Middle frontal gyrus (tissue), 1 donor: Measurements from ENCODE around the gene TMEM232.
"Not testable (repeated sequence)": the region's sequence is repeated elsewhere in the genome, so short reads cannot be mapped to it uniquely, and the experiment has no call there.

Experiments used
- DNase-seq: peaks from one replicate; pipeline ENCODE4 v3.0.0-alpha.2; 2015; ENCODE audit warnings: low spot score; ENCODE audit errors: extremely low spot score

The TMEM232 gene

GRCh38 chr5:110625376-110625999 lies 101.0 kb downstream of the TMEM232 start:
- DNase-seq, result peak; percentile 52

DNA sequence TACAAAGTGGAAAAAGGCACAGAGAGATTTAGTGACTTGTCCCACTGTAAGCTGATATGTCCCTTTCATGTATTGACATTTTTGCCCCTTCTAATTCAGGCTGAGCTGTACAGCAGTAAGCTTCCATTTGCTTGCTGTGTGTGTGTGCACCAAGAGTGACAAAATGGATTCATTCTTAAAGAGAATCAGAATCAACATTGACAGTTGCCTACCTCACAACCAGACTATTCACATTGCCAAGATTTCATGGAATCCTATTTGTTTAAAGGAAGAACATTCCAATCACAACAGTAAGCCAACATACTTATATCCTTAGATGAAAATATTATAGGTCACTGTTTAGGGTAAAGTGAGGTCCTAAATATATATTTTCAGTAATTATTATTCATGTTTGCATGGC lies 102.6 kb downstream of the TMEM232 start:
- no peak for DNase-seq

- no peak for DNase-seq
Observed at GRCh38 chr5:110618941-110619340, 107.5 kb downstream of the TMEM232 start.

- DNase-seq, result no peak
Observed at GRCh38 chr5:110616009-110616408, 110.5 kb downstream of the TMEM232 start.

DNA sequence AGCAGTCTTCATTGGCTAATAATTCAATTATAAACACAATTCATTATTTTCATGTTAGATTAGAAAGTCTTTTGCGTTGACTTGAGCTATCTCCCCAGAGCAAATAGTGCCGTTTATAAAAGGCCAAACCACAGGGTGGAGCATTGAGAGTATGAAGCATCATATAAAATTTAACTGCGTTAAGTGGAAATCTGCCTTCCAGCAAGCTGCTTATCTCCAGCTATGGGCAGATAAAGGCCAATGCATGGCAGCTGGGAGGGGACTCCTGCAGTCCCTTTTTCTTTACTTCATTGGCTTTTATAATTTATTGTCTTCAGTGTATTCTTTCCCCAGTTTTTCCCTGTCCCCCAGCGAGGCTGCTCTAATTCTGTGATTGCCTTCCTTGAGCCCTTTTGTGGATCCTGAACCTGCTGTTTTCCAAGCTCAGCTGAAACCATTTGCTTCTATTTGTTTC lies 113.7 kb downstream of the TMEM232 start:
- no peak for DNase-seq

DNA sequence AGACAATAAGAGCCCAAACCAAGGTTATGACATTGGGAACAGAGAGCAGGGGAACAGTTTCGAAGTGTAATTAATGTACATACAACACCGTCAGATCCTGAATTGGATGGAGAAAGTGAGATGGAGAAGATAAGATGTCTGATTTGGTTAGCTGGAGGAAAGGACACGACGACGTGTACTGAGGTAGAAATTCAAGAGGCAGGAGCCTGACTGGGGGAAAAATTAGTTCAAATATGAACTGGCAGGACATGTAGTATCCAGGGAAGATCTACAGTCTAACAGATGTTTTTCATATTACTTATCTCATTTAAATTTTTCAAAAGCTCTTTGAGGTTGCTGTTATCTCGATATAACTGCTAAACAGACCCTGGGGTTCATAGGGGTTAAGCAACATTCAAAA lies 114.7 kb downstream of the TMEM232 start:
- DNase-seq, result no peak

- no peak for DNase-seq
Observed at GRCh38 chr5:110594866-110595265, 131.6 kb downstream of the TMEM232 start.

DNA sequence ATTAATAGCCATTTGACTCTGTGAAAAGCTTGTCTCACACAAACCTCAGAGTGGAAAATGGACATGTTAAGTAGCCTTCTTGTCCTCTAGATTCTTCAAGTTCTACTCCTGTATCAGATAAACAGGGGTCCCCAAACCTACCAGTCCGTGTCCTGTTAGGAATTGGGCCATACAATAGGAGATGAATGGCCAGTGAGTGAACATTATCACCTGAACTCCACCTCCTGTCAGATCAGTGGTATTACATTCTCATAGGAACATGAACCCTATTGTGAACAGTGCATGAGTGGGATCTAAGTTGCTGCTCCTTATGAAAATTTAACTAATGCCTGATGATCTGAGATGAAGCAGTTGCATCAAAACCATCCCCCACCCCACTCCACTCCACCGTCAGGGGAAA lies 136.3 kb downstream of the TMEM232 start:
- no peak for DNase-seq

DNA sequence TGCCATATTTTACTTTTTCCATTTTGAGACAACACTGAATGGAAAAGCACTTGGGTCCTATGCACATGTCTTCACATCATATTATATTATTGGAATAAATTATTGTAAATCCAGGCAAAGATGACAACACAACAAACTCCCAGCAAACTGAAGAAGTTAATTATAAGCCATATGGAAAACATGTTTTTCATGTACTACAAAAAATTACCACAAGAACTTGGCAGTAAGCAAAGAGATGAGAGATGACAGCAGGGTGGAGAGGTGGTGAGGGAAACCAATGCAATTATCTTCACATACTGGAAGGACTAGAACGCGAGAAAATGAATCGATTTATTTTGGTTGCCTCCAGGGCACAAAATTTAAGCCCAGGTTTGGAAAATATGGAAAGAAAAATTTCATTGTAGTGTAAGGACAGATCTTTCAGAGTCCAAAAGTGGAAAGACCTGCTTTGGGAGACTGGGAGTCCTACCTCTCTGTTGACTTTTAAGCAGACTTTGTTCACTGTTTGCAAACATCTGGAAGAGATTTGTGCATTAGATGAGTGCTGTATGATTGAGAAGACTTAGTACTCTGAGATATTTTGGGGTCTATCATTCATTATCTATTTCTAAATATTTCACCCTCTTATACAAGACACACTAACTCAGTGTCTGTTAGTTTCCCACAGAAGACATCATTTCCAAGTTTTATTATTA lies 138.0 kb downstream of the TMEM232 start:
- no peak for DNase-seq

GRCh38 chr5:110580625-110581024 lies 145.8 kb downstream of the TMEM232 start:
- no peak for DNase-seq

- DNase-seq, result no peak
Observed at GRCh38 chr5:110572729-110573128, 153.7 kb downstream of the TMEM232 start.

DNA sequence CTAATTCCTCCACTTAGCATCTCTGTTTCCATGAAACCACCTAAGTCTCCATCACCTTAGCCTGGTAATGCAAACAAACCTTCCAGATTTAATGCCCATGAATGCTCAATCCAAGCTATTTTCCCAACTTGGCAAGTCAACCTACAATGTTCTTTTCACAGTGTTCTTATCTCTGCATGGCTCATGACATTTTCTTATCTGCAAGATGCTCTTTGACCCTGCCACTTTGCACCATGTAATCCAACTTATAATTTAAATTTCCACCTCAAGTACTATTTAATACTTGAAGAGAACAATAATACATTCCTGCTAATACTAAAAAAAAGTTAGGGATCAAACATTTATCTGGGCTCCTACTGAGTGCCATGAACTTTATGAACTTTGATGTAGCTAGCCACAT lies 164.3 kb downstream of the TMEM232 start:
- no peak for DNase-seq

DNA sequence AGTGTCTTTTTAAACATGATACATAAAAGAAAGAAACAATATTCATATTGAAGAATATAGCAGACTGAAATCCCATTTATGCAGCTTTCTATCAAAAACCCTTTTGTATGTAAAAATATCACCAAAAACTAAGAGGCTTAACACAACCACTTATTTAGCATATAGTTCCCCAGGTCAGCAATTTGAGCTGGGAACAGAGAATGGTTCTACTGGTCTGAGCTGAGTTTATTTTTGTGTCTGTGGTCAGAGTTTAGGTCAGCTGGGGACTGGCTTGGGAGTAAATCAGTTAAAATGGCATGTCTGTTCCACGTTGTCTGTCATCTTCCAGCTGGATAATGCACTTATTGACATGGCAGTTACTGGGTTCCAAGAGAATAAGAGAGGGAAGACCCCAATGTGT lies 165.0 kb downstream of the TMEM232 start:
- no peak for DNase-seq

GRCh38 chr5:110549301-110549700 lies 177.2 kb downstream of the TMEM232 start:
- no peak for DNase-seq

DNA sequence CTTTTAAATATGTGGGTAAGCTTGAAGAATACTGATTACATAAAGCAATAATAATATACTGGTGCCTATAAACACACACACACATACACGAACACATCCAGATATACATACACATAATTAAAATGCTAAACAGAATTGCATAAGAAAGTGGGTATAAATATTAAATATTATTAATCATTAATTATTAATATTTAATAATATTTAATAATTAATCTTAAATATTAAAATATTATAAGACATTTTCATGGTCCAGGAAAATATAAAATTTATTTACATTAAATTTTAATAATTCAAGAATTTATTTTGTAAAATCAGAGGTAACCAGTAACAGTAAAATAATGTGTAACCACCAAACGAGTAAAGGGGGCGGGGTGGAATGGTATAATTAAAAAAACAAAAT lies 178.3 kb downstream of the TMEM232 start:
- DNase-seq, result no peak

GRCh38 chr5:110547495-110547894 lies 179.0 kb downstream of the TMEM232 start:
- DNase-seq, result no peak

- DNase-seq, result no peak
Observed at GRCh38 chr5:110545716-110546115, 180.8 kb downstream of the TMEM232 start.

DNA sequence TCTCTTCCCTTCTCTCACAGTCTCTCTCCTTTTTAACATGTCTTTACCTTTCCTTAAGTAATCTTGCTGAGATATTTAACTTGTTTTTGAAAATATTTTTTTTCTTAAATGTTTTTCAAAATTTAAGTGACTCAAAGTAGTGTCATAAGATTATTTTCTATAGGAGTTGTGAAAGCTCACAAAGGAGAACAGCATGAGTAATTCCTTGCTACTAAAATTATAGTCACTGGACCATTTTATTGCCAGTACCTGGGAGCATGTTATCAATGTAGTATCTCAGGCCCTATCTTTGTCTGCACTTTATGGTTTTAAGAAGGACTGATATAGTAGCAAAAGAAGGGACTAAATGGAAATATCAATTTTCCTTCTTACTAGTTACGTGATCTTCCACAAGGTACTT lies 181.9 kb downstream of the TMEM232 start:
- DNase-seq, result no peak

DNA sequence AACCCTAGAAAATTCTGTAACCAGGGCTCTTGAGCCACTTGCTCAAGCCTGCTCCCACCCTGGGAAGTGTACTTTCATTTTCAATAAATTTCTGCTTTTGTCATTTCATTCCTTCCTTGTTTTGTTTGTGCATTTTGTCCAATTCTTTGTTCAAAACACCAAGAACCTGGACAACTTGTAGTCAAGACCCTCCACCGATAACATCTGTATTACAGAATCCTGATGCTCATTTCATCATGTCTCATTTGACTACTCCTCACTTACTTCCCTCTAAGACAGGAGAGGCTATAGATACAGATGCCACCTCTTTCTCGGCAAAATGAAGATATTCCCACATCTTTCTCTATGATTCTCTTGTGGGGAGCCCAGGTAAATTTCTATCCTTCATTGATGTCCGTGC lies 183.5 kb downstream of the TMEM232 start:
- no peak for DNase-seq

DNA sequence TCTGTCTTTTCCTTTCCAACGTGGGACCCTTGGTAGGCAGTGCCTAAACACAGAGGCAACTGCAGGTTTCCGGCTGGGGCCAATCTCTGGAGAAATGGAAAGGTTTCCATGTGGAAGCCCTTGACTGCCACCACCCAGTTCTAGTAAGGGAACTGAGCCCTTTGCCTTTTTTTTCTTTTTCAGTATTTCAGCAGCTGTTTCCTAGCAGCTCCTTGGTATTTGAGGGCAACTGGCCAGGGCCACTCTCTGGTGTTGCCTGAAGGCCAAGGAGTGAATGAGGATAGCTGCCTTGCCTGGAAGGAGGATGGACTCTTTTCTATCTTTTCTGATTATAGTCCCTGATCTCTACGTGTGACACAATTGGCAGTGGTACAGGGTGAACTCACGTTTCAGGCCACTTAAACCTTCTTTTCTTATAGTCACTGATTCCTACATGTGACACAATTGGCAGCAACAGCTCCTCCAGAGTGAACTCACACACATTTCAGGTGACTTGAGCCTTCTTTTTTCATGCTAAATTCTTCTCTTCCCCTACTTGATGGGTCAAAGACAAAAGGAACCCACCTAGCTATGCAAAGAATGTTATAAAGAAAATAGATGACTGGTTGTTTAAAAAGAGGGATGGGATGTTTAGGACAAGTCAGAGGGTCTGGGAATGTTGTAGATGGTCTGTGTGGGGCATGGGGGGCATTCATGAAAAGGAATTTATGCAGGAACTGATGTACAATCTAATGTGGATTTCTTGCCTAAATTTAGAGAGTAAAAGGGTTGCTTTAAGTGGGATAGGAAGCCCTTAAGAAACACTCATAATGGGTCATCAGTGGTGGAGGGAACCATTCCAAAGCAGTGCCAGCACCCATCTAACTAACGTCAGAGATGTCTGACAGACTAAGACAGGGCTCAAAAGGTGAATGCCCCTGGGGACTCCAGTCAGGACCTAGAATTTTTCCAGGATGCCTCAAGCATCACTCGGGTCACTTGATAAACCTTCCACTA lies 190.1 kb downstream of the TMEM232 start:
- DNase-seq, result no peak

GRCh38 chr5:110535146-110535545 lies 191.3 kb downstream of the TMEM232 start:
- DNase-seq, result not testable (repeated sequence)

- DNase-seq, result no peak
Observed at GRCh38 chr5:110525762-110526161, 200.7 kb downstream of the TMEM232 start.
